Thoracic aorta (tissue), 2 donors: Measurements from ENCODE around the gene HSPA1B. TPM values are rescaled to one million over a fixed set of nuclear protein-coding genes. Genes with fewer than 3 reads are reported as not detected.

Experiments
- ATAC-seq: fragments of 150-250 bp; one replicate; pipeline ENCODE4 v1.8.0; 2017; ENCODE audit warnings: low read depth; ENCODE audit not compliant: insufficient number of reproducible peaks, low FRiP score
- DNase-seq: peaks from one replicate; pipeline ENCODE4 v3.0.0-alpha.2; 2020; ENCODE audit warnings: low spot score
- H3K27ac ChIP-seq, 2 donors: fragments of 200-600 bp; sonication (generic); 1 replicate in 1 of 2; 2 replicates in 1 of 2; pipeline ENCODE4 v1.5.1; 2016; ENCODE audit warnings: mild to moderate bottlenecking in 2 of 2, moderate library complexity in 2 of 2
- H3K27me3 ChIP-seq: fragments of 200-600 bp; sonication (generic); replicated peaks from 2 replicates; pipeline ENCODE4 v1.6.0; 2016; ENCODE audit warnings: mild to moderate bottlenecking; ENCODE audit not compliant: insufficient read depth
- H3K36me3 ChIP-seq: fragments of 200-600 bp; sonication (generic); one replicate; pipeline ENCODE4 v1.5.1; 2016
- H3K4me1 ChIP-seq, 2 donors: fragments of 200-600 bp; sonication (generic); 1 replicate in 1 of 2; 2 replicates in 1 of 2; pipeline versions ENCODE4 v1.5.1 to v1.6.0; 2016; ENCODE audit warnings: low read depth in 2 of 2, mild to moderate bottlenecking in 1 of 2; ENCODE audit not compliant: control insufficient read depth in 1 of 2
- H3K4me3 ChIP-seq: fragments of 200-600 bp; sonication (generic); 2 replicates; pipeline ENCODE4 v1.5.1; 2016; ENCODE audit warnings: mild to moderate bottlenecking
- H3K9me3 ChIP-seq: fragments of 200-600 bp; sonication (generic); 2 replicates; pipeline ENCODE4 v1.5.1; 2016
- CTCF ChIP-seq: fragments of 200-600 bp; sonication (generic); IDR thresholded peaks from one replicate; pipeline ENCODE4 v1.5.1; 2019; ENCODE audit warnings: antibody characterized with exemption
- total RNA-seq, 2 donors: library from RNA; depleted of rRNA; stranded (reverse); fragments of >200 nt; gene quantifications; one replicate each; pipeline versions ENCODE4 v1.1.0 to v1.2.3, GENCODE V29; 2016

HSPA1B gene
- total RNA-seq, 2 donors from 2014 or later, result 178 to 262 TPM

GRCh38 chr6:31877125-31877650 lies 49.6 kb downstream of the HSPA1B start:
- H3K9me3 ChIP-seq, result no peaks in the 10 kb centered on the region
- peaks cover 18% of the 10 kb centered on the region for H3K36me3 ChIP-seq
- no peaks in the 10 kb centered on the region for H3K27me3 ChIP-seq
- no peak for ATAC-seq
- H3K4me1 ChIP-seq, result no peaks in the 10 kb centered on the region
- H3K4me3 ChIP-seq, result no peak overlapping the region
- DNase-seq, result no peak
- no peak for TF ChIP-seq CTCF
- no peak overlapping the region for H3K27ac ChIP-seq

- Histone ChIP-seq H3K27ac (no peak overlapping the region), H3K27me3 (no peaks in the 10 kb centered on the region), H3K9me3 (no peaks in the 10 kb centered on the region), H3K4me1 (no peaks in the 10 kb centered on the region), H3K4me3 (no peak overlapping the region), H3K36me3 (peaks cover 18% of the 10 kb centered on the region)
- DNase-seq (no peak), ATAC-seq (no peak)
- no peak for TF ChIP-seq CTCF
These were observed 50.2 kb downstream of the HSPA1B start for GRCh38 chr6:31877651-31878161.

- H3K36me3 ChIP-seq, result peaks cover 20% of the 10 kb centered on the region
- no peak for ATAC-seq
- no peak overlapping the region for H3K4me3 ChIP-seq
- H3K27ac ChIP-seq, result no peak overlapping the region
- no peaks in the 10 kb centered on the region for H3K9me3 ChIP-seq
- H3K27me3 ChIP-seq, result no peaks in the 10 kb centered on the region
- TF ChIP-seq CTCF, result no peak
- no peak for DNase-seq
- H3K4me1 ChIP-seq, result no peaks in the 10 kb centered on the region
These were observed 50.7 kb downstream of the HSPA1B start for GRCh38 chr6:31878222-31878621.

- H3K4me3 ChIP-seq, result no peak within 1 kb of the TSS
- no peaks in the 10 kb centered on the region for H3K27me3 ChIP-seq
- no peak for ATAC-seq
- H3K36me3 ChIP-seq, result peaks cover 25% of the 10 kb centered on the region
- no peaks in the 10 kb centered on the region for H3K9me3 ChIP-seq
- no peak within 1 kb of the TSS for H3K27ac ChIP-seq
- no peaks in the 10 kb centered on the region for H3K4me1 ChIP-seq
- no peak for DNase-seq
- no peak for TF ChIP-seq CTCF
These were observed 51.2 kb downstream of the HSPA1B start, which contains the start of gene SLC44A4 for GRCh38 chr6:31878726-31879125. Gene SLC44A4 (minus strand): TSS chr6:31878997. CDS start chr6:31878980, 17 bp downstream.

GRCh38 chr6:31879143-31879542 lies 51.6 kb downstream of the HSPA1B start:
- H3K36me3 ChIP-seq, result peaks cover 28% of the 10 kb centered on the region
- no peak overlapping the region for H3K4me3 ChIP-seq
- no peaks in the 10 kb centered on the region for H3K27me3 ChIP-seq
- DNase-seq (no peak), ATAC-seq (no peak)
- no peak overlapping the region for H3K27ac ChIP-seq
- H3K9me3 ChIP-seq, result no peaks in the 10 kb centered on the region
- TF ChIP-seq CTCF, result no peak
- H3K4me1 ChIP-seq, result no peaks in the 10 kb centered on the region

Other genes with a start within 250 kb of the HSPA1B start
- not detected for gene LTB, start 245.3 kb upstream of the HSPA1B start, total RNA-seq
- 10 to 100 TPM in 1 of 2 donors, 1 to 10 TPM in 1; 4.9 to 37.9 TPM for gene LST1, start 241.5 kb upstream of the HSPA1B start, total RNA-seq
- not detected for gene NCR3, start 234.7 kb upstream of the HSPA1B start, total RNA-seq
- 10 to 100 TPM; 21.5 to 39.6 TPM for gene AIF1, start 212.5 kb upstream of the HSPA1B start, total RNA-seq
- 100 to 1,000 TPM in 1 of 2 donors, 10 to 100 TPM in 1; 94.2 to 130 TPM for gene PRRC2A, start 207.0 kb upstream of the HSPA1B start, total RNA-seq
- gene BAG6, start 175.1 kb upstream of the HSPA1B start, total RNA-seq, result 100 to 1,000 TPM; 154 to 182 TPM
- gene APOM, start 171.8 kb upstream of the HSPA1B start, total RNA-seq, result 1 to 10 TPM in 1 of 2 donors, not detected in 1; 2.2 TPM
- 10 to 100 TPM; 23.7 to 40.1 TPM for gene C6orf47, start 167.0 kb upstream of the HSPA1B start, total RNA-seq
- 10 to 100 TPM; 15.0 to 19.2 TPM for gene GPANK1, start 162.7 kb upstream of the HSPA1B start, total RNA-seq
- gene CSNK2B, start 161.7 kb upstream of the HSPA1B start, total RNA-seq, result 100 to 1,000 TPM; 175 to 202 TPM
- 10 to 100 TPM in 1 of 2 donors, 1 to 10 TPM in 1; 9.6 to 24.3 TPM for gene LY6G5B, start 157.8 kb upstream of the HSPA1B start, total RNA-seq
- not detected for gene LY6G5C, start 146.7 kb upstream of the HSPA1B start, total RNA-seq
- 10 to 100 TPM; 49.3 to 52.8 TPM for gene ABHD16A, start 124.4 kb upstream of the HSPA1B start, total RNA-seq
- not detected for gene LY6G6F, start 120.9 kb upstream of the HSPA1B start, total RNA-seq
- gene LY6G6D, start 112.4 kb upstream of the HSPA1B start, total RNA-seq, result not detected
- gene LY6G6C, start 106.0 kb upstream of the HSPA1B start, total RNA-seq, result not detected
- not detected for gene MPIG6B, start 104.4 kb upstream of the HSPA1B start, total RNA-seq
- 100 to 1,000 TPM; 136 TPM for gene DDAH2, start 98.4 kb upstream of the HSPA1B start, total RNA-seq
- 100 to 1,000 TPM; 222 to 251 TPM for gene CLIC1, start 91.2 kb upstream of the HSPA1B start, total RNA-seq
- 10 to 100 TPM in 1 of 2 donors, 1 to 10 TPM in 1; 5.7 to 10.5 TPM for gene MSH5, start 87.7 kb upstream of the HSPA1B start, total RNA-seq
- gene SAPCD1, start 65.1 kb upstream of the HSPA1B start, total RNA-seq, result 10 to 100 TPM in 1 of 2 donors, not detected in 1; 13.3 TPM
- gene VWA7, start 50.4 kb upstream of the HSPA1B start, total RNA-seq, result under 1 TPM; 0.68 to 0.78 TPM
- 10 to 100 TPM; 24.8 to 46.8 TPM for gene VARS1, start 32.0 kb upstream of the HSPA1B start, total RNA-seq
- 10 to 100 TPM; 21.2 to 40.1 TPM for gene LSM2, start 20.8 kb upstream of the HSPA1B start, total RNA-seq
- gene HSPA1L, start 12.5 kb upstream of the HSPA1B start, total RNA-seq, result 1 to 10 TPM; 1.1 to 1.2 TPM
- gene HSPA1A, start 12.2 kb upstream of the HSPA1B start, total RNA-seq, result 100 to 1,000 TPM; 240 to 354 TPM
- 10 to 100 TPM; 26.0 to 35.2 TPM for gene NEU1, start 35.1 kb downstream of the HSPA1B start, total RNA-seq
- 1 to 10 TPM in 1 of 2 donors, not detected in 1; 5.8 TPM for gene SLC44A4, start 51.3 kb downstream of the HSPA1B start, total RNA-seq
- gene EHMT2, start 70.0 kb downstream of the HSPA1B start, total RNA-seq, result 10 to 100 TPM; 19.5 to 33.2 TPM
- gene ZBTB12, start 74.3 kb downstream of the HSPA1B start, total RNA-seq, result 1 to 10 TPM in 1 of 2 donors, not detected in 1; 1.6 TPM
- 10 to 100 TPM; 13.8 to 40.2 TPM for gene C2, start 100.0 kb downstream of the HSPA1B start, total RNA-seq
- gene CFB, start 118.4 kb downstream of the HSPA1B start, total RNA-seq, result 100 to 1,000 TPM in 1 of 2 donors, 10 to 100 TPM in 1; 55.2 to 142 TPM
- 10 to 100 TPM; 62.4 to 69.3 TPM for gene NELFE, start 131.2 kb downstream of the HSPA1B start, total RNA-seq
- 10 to 100 TPM; 37.7 to 73.0 TPM for gene SKIC2, start 131.4 kb downstream of the HSPA1B start, total RNA-seq
- gene DXO, start 144.4 kb downstream of the HSPA1B start, total RNA-seq, result 10 to 100 TPM; 14.1 to 45.4 TPM
- 100 to 1,000 TPM in 1 of 2 donors, 10 to 100 TPM in 1; 30.2 to 162 TPM for gene C4A, start 154.3 kb downstream of the HSPA1B start, total RNA-seq
- 100 to 1,000 TPM in 1 of 2 donors, 10 to 100 TPM in 1; 44.3 to 108 TPM for gene C4B, start 187.1 kb downstream of the HSPA1B start, total RNA-seq
- 1 to 10 TPM in 1 of 2 donors, not detected in 1; 2.4 TPM for gene CYP21A2, start 210.7 kb downstream of the HSPA1B start, total RNA-seq